Measurements from ENCODE around the gene GABRA5. TPM values are rescaled to one million over a fixed set of nuclear protein-coding genes. Genes with fewer than 3 reads are reported as not detected.

GABRA5 gene
- total and polyA plus RNA-seq, 10 of the 15 experiments (the other 5 are each of a cell fraction or from before 2014, with no cell fraction given): 0.10 TPM; not detected in 9

- Histone ChIP-seq H3K4me3 (no peak overlapping the region), H3K27me3 (replicated peaks in 1 of 2; ENCODE audit: control insufficient read depth in 2 of 2, insufficient read depth in 2 of 2, low read length in 1 of 2) (no peaks in the 10 kb centered on the region), H3K27ac (ENCODE audit: control insufficient read depth, insufficient read depth) (no peak overlapping the region), H3K4me2 (ENCODE audit: control insufficient read depth, insufficient read depth) (no peak overlapping the region), H4K20me1 (ENCODE audit: control insufficient read depth, insufficient read depth) (no peaks in the 10 kb centered on the region), H3K36me3 (ENCODE audit: control insufficient read depth in 2 of 2, insufficient read depth in 2 of 2, low read length in 1 of 2) (no peaks in the 10 kb centered on the region), H3K9ac (ENCODE audit: control insufficient read depth, insufficient read depth, low read length) (no peak overlapping the region), H3K4me1 (ENCODE audit: control insufficient read depth, insufficient read depth, low read length) (no peaks in the 10 kb centered on the region), H3K9me3 (replicated peaks; ENCODE audit: control insufficient read depth, insufficient read depth, low read length) (no peaks in the 10 kb centered on the region; the same call in 2 of the 3 replicates), H3K79me2 (ENCODE audit: control insufficient read depth, insufficient read depth, low read length) (no peaks in the 10 kb centered on the region), H2AFZ (ENCODE audit: control insufficient read depth, low read depth, low read length) (no peak overlapping the region)
- intact Hi-C loops (cut with micrococcal nuclease; ENCODE audit: unreplicated experiment): no loop called here
- 33% methylated on average over 2 of the region's 2 CpGs for WGBS (ENCODE audit: insufficient coverage, insufficient replicate concordance, low lambda C conversion rate, missing lambda C conversion rate)
- POLR2A ChIA-PET: no interaction called here
- BruUV-seq (replicated peaks): no TSS peak
- no peak for FAIRE-seq
- SMC1A ChIA-PET (ENCODE audit: uncharacterized antibody, unreplicated experiment): no interaction called here
- CTCF ChIA-PET: no interaction called here
- in situ Hi-C loops (cut with MboI): no loop called here
- ATAC-seq: no peak
- RAD21 ChIA-PET (ENCODE audit: unreplicated experiment): no interaction called here
- no peak for TF ChIP-seq CHD2 (IDR thresholded peaks at IDR 0.05; ENCODE audit: borderline replicate concordance, low read depth, low read length)
- no peak for TF ChIP-seq ATF7 (IDR thresholded peaks at IDR 0.05; ENCODE audit: low read depth)
- no peak for TF ChIP-seq USF1 (IDR thresholded peaks at IDR 0.05; ENCODE audit: borderline replicate concordance, extremely low read length, insufficient read depth, low read depth, low read length)
- no peak for TF ChIP-seq ESRRA (IDR thresholded peaks at IDR 0.05; ENCODE audit: low read length)
- TF ChIP-seq EP300 (IDR thresholded peaks at IDR 0.05; ENCODE audit: borderline replicate concordance in 1 of 2, control insufficient read depth in 1 of 2, low read depth in 2 of 2, low read length in 2 of 2): no peak
- TF ChIP-seq EGR1 (IDR thresholded peaks at IDR 0.05; ENCODE audit: borderline replicate concordance in 1 of 2, low read depth in 2 of 2, low read length in 2 of 2): no peak
- TF ChIP-seq, protein P1, sequence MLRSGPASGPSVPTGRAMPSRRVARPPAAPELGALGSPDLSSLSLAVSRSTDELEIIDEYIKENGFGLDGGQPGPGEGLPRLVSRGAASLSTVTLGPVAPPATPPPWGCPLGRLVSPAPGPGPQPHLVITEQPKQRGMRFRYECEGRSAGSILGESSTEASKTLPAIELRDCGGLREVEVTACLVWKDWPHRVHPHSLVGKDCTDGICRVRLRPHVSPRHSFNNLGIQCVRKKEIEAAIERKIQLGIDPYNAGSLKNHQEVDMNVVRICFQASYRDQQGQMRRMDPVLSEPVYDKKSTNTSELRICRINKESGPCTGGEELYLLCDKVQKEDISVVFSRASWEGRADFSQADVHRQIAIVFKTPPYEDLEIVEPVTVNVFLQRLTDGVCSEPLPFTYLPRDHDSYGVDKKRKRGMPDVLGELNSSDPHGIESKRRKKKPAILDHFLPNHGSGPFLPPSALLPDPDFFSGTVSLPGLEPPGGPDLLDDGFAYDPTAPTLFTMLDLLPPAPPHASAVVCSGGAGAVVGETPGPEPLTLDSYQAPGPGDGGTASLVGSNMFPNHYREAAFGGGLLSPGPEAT (IDR thresholded peaks at IDR 0.05; ENCODE audit: low read depth): no peak
- TF ChIP-seq, protein P2, sequence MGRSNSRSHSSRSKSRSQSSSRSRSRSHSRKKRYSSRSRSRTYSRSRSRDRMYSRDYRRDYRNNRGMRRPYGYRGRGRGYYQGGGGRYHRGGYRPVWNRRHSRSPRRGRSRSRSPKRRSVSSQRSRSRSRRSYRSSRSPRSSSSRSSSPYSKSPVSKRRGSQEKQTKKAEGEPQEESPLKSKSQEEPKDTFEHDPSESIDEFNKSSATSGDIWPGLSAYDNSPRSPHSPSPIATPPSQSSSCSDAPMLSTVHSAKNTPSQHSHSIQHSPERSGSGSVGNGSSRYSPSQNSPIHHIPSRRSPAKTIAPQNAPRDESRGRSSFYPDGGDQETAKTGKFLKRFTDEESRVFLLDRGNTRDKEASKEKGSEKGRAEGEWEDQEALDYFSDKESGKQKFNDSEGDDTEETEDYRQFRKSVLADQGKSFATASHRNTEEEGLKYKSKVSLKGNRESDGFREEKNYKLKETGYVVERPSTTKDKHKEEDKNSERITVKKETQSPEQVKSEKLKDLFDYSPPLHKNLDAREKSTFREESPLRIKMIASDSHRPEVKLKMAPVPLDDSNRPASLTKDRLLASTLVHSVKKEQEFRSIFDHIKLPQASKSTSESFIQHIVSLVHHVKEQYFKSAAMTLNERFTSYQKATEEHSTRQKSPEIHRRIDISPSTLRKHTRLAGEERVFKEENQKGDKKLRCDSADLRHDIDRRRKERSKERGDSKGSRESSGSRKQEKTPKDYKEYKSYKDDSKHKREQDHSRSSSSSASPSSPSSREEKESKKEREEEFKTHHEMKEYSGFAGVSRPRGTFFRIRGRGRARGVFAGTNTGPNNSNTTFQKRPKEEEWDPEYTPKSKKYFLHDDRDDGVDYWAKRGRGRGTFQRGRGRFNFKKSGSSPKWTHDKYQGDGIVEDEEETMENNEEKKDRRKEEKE (IDR thresholded peaks at IDR 0.05): no peak
- no peak for TF ChIP-seq CBFB (IDR thresholded peaks at IDR 0.05; ENCODE audit: low read depth)
- TF ChIP-seq CREM (IDR thresholded peaks at IDR 0.05; ENCODE audit: low read depth): no peak
- TF ChIP-seq ZSCAN29 (IDR thresholded peaks at IDR 0.05): no peak
- TF ChIP-seq IKZF2 (IDR thresholded peaks at IDR 0.05): no peak
- no peak for DNase-seq (ENCODE audit: low read depth, low spot score)
Measured at GRCh38 chr15:26968806-26969205, 101.9 kb downstream of the GABRA5 start.

Measured in GM12878 (cell line).